GM12864 (cell line): ENCODE results near the gene ECEL1.

Source experiments
- DNase-seq: peaks from one replicate; pipeline ENCODE4 v3.0.0-alpha.2; 2011; ENCODE audit warnings: low read depth
- H3K4me3 ChIP-seq: 2 replicates; pipeline ENCODE4 v1.5.1; 2011; ENCODE audit warnings: mild to moderate bottlenecking, low read depth, low read length, control low read depth
- CTCF ChIP-seq: IDR thresholded peaks from 2 replicates; pipeline ENCODE4 v1.5.1; 2011; ENCODE audit warnings: low read depth, mild to moderate bottlenecking, moderate library complexity, low read length, control low read depth, inconsistent platforms; ENCODE audit errors: missing control alignments

ECEL1 gene

DNA sequence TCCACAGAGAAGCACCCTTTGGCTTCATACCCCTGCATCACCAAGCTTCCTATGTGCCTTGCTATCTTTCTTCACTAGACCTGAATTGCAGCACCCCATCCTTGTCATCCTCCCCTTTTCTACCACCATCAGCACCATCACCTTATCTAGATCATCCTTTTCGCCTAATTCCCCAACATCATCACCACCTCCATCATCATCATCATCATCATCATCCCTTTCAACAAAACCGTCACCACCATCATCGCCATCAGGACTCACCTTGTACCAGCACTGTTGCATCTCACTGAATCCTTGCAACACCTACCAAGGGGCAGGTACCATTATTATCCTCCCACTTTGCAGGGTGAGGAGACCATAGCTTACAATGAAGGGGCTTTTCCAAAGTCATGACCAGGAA is 10.8 kb upstream of the ECEL1 start:
- no peak for TF ChIP-seq CTCF
- DNase-seq, result no peak
- H3K4me3 ChIP-seq, result no peak overlapping the region

GRCh38 chr2:232497348-232497747 is 9.7 kb upstream of the ECEL1 start:
- TF ChIP-seq CTCF, result no peak
- no peak for DNase-seq

DNA sequence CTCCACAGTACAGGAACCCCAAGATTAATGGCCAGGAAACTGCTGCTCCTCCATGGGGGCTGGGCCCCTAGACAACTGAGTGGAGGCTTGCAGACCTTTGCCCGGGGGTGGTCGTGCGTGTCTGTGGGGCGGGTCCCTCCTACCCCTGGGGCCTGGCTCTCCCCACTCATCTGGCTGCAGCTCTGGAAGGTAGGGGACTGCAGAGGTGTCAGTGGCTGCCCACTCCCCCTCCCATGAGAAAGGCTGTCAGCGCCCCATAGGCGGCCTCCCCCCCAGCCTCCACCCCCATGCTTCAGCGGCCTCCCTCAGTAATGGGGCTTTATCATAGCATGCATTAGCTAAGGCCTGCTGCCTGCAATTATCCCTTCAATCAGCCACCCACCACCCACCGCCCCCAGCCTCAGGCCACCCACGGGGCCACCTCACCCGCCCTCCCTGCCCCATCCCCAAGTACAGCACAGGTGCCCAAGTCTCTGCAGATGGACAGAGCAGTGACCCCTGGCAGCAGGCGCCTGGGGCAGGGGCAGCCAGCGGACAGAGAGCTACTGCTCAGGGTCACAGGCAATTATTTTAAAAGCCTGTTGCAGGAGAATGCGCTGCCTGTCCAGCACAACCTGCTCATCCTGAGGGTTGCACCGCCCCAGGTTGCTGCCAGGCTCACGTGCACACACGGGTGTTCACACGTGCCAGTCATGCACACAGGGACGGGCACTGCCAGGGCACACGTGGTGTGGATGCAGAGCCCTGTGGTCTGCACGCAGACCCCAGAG is 9.1 kb upstream of the ECEL1 start:
- no peak for DNase-seq
- H3K4me3 ChIP-seq, result no peak overlapping the region
- TF ChIP-seq CTCF, result no peak

More at GRCh38 chr2:232497348-232497747, 9.7 kb upstream of the ECEL1 start:
- H3K4me3 ChIP-seq, result no peak overlapping the region

GRCh38 chr2:232495292-232495691 is 7.7 kb upstream of the ECEL1 start:
- no peak for TF ChIP-seq CTCF
- DNase-seq, result no peak
- no peak overlapping the region for H3K4me3 ChIP-seq

- no peak overlapping the region for H3K4me3 ChIP-seq
- no peak for TF ChIP-seq CTCF
- DNase-seq, result no peak
Observed at GRCh38 chr2:232494542-232494941, 6.9 kb upstream of the ECEL1 start.

DNA sequence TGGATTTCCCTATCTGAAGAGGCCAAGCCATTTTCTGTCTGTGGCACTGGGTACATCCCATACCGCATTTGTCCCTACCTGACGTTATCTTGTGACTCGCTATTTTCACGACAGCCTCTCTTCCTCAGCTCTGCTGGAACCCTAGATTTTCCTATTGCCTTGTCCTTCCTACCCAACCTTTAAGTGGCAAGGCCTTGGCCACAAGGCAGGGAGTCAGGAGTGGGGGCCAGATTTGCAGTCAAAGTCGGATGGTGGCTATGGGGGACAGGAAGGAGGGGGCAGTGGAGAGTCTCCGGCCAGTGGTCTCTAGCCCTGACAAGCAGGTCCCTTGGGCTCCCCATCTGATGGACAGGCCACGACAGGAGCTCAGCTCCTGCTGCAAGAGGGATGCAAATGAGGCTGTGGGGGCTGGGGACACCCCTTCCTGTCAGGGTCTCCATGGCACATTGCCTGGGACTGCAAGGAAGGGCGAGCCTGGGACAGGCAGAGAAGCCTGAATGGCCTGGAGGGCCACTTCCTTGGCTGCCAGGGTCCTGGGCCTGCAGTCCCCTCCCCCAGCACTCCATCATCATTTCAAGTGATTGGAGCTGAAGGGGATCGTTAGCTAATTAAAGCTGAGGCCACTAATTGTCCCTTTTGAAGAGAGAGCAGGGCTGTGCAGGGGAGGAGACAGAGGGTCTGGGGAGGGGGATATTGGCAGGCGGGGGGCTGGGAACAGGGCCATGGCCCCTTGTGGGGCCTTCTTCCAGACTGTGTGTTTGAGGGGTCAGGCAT is 6.3 kb upstream of the ECEL1 start:
- no peak for TF ChIP-seq CTCF
- no peak overlapping the region for H3K4me3 ChIP-seq
- DNase-seq, result no peak
